GM21390 (cell line): ENCODE measurements around the gene OR52K1.
"Not testable (repeated sequence)": the region's sequence is repeated elsewhere in the genome, so short reads cannot be mapped to it uniquely, and the experiment has no call there.

ENCODE experiments used
- ATAC-seq: cut with Tn5 transposase; IDR thresholded peaks from one replicate; pipeline ENCODE4 v1.9.1; 2021; ENCODE audit not compliant: unreplicated experiment

The OR52K1 gene

DNA sequence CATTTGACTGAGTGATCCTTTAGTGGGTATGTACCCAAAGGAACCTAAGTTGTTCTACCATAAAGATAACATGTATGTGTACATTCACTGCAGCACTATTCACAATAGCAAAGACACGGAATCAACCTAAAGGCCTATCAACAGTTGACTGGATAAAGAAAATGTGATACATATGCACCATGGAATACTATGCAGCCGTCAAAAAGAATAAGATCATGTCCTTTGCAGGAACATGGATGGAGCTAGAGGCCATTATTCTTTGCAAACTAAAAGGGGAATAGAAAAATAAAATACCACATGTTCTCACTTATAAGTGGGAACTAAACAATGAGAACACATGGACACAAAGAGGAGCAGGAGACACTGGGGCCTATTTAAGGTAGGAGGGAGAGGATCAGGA is 9.0 kb downstream of the OR52K1 start:
- not testable (repeated sequence) for ATAC-seq

DNA sequence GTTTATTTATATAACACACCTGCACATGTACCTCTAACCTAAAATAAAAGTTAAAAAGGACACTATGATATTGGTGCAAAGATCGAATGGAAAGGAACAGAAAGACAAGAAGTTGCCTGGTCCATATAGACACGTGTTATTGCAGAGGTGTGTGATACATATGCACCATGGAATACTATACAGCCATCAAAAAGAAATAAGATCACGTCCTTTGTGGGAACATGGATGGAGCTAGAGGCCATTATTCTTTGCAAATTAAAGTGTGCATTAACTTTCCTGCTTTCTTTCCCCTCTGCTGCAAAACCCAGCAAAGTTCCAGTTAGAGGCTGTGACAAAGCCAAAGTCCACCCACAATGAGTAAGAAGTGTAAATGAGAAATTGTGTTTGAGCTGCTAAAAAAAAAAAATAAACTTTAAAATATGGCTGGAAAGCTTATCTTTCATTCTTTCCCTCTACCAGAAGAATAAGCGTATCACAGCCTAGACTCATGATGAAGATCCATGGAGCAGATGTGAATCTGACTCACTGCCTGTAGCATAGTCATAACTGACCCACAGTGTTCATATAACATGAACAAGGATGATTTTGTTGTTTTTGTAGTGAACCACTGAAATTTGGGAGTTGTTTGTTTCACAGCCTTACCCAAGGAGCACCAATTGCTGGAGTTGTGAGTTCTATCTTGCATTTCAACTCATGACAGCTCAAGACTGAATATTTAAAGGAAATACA is 9.6 kb downstream of the OR52K1 start:
- no peak for ATAC-seq

DNA sequence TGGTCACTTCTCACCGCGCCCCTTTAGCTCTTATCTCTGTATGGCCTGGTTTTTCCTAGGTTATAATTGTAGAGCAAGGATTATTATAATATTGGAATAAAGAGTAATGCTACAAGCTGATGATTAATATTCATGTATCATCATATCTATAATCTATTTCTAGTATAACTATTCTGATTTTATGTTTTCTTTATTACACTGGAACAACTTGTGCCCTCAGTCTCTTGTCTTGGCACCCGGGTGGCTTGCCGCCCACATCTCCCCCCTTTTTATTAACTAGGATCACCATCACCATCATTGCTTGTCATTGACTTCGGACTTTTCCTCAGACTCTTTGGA is 11.0 kb downstream of the OR52K1 start:
- ATAC-seq = no peak

DNA sequence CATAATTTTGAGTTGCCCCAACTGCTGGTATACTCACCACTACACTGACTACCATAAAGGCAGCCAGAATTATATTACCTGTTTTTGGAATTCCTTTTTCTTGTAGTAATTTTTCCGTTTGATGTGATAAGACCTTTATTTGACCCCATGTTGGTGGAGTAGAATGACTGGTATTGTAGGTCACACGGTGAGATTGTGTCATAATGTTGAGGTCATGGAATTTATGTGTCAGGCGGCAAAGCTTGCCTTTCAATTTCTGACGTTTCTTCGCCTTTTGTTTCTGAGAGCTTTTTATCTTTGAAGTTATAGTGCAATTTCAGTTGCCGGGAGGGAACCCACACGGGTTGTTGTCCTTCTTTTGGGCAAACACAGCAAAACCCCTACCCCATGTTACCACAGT is 13.0 kb downstream of the OR52K1 start:
- ATAC-seq = no peak

DNA sequence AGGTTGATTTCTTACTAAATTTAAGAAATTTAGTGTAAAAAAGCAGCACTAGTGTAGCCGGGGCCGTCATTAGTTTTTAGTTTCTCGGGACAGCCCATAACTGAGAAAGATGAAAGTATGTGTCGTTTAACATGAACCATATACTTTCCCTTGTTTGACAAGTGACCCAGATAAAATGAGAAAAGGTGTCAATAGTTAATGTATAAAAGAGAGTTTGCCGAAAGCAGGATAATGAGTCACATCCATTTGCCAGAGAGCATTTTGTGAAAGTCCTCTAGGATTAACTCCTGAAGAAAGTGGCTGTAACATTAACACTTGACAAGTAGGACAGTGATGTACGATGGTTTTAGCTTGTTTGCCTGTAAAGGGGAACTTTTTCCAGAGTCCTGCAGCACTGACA is 13.5 kb downstream of the OR52K1 start:
- ATAC-seq = no peak

DNA sequence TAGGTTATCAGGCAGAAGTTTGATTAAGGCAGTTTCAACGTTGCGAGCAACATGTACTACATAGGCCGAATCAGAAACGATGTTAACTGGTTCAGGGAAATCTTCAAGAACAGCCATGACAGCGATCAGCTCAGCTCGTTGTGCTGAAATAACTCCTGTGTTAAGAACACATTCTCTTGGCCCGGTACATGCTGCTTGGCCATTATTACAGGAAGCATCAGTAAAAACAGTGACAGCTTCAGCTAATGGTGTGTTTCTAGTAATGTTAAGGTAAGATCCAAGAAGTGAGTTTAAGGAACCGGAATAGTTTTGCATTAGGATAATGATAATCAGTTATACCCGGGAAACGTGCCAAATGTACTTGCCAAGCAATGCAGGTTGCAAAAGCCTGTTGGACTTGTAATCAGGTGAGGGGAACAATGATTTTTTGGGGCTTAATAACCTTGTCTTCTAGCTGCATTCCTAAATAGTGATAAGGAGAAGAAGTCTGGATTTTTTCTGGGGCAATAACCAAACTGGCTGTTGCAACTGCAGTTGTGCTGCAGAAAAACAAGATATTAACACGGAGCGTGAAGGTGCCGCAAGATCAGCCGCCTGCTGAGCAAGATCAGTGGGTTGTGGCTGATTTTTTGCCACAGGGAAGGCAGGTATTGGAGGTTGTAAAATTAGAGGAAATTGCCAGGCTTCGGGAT is 14.3 kb downstream of the OR52K1 start:
- ATAC-seq = no peak

DNA sequence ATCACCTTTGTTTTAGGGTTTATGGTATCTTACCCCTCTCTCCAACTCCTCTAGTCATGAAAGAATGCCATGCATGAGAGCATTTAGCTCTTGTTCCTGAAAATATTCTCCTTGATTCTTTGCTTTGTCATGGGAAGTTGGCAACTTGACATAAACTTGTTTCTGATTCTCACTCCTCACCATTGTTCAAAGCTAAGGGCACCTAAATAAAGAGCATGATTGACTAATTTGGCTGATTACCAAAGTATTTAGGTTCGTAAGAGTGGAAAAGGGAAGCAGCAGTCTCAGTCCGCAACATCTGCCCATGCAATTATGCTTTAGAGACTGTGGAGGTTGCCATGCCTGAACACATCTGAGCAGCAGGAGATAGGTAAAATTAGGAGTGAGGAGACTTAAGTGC is 26.4 kb downstream of the OR52K1 start:
- ATAC-seq = no peak

DNA sequence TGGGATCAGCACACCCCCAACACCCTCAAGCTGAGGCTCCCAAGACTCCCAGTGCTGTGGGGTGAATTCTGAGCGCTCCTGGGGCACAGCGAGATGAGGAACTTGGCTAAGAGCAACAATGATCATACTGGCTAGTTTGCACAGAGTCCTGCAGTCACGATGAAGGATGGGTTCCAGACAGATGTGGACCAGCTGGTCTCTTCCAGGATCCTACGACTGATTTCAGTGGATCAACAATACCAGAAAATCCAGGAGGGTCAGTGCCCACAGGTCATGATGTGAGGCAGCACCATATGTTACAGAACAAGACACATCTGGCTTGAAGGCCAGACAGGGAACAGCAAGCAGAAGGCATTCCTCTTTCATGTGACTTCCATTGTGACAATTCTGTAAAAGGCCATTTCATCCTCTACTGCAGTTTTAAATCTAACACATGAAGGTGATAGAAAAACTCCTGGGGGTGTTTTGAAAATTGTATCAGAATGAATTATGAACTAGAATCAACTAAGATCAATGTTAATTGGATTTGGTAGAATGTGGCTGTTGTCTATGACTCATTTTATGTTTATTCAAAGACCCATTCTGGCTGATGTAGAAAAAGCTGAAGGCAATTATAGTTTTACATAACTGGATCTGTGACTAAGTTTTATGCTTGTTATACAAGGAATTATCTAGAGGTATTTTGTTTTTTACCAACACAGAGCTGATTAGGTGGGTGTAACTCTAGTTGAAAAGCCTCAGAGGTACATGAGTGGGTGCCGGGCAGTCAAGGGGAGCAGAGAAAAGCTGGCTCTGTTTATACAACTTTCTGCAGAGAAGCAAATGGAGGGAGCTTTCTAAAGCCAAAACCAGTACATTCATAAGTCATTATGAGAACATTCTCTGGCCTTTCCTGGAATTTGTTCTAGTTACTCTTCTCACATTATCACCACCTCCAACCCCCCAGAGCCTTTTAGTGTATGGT is 29.1 kb downstream of the OR52K1 start:
- ATAC-seq = no peak

DNA sequence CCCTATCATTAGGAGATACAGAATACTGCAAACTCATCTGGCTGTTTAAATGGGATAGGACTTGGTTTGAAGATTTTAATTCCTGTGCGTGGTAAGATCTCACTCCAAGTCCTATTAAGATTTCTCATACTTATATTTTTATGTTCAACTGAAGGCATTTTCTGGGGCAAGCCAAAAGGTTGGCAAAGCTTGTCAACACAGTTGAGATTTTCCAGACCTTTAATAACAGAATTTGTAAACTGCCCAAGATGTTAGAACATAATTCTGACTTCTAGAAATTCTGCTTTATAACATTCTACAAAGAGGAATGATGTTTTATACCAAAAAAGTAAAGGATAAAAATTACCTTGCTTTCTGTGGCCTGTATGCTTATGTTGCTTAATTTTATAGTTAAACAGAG is 31.8 kb downstream of the OR52K1 start:
- no peak for ATAC-seq

DNA sequence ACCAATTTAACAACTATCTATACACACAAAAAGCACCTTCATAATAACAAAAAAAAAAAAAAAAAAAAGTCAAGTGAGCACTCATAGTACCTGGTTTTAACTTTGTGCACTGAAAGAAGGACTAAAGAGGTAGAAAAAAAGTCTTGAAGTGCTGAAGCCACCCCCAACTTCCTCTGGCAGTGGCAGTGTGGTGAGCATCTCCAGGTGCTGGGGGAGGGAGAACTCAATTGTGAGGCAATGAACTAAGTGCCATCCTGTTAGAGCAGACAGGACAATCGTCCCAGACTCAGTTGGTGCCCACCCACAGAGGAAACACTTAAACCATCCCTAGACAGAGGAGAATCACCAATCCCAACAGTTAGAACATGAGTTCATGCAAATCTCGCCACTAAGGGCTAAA is 39.9 kb downstream of the OR52K1 start:
- ATAC-seq = no peak

DNA sequence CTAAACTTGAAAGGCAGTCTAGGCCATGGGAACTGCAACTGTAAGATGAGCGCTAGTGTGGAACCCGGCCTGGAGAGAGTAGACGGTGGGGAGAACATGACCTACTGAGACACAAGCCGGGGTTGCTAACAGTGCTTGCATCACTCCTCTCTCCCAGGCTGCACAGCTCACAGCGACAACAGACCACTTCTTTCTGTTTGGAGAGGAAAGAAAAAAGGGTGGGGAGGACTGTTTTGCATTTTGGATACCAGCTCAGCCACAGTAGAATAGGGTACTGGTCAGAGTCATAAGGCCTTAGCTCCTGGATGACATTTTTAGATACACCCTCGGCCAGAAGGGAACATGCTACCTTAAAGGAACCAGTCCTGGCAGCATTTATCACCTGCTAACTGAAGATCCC is 40.3 kb downstream of the OR52K1 start:
- no peak for ATAC-seq

DNA sequence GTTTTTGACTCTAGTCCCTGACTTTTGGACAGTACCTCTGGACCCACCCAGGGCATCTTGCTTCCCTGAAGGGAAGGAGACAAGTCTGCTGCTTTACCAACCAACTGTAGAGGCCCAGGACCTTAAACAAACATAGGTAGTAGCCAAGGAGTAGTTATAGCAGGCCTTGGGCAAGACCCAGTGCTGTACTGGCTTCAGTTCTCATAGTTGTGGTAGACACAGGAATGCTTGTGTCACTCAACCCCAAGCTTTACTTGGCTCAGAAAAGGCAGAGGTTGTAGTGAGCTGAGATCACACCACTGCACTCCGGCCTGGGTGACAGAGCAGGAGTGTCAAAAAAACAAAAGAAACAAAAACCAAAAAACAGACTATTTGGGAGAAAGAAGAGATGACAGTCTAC is 41.2 kb downstream of the OR52K1 start:
- ATAC-seq = no peak

DNA sequence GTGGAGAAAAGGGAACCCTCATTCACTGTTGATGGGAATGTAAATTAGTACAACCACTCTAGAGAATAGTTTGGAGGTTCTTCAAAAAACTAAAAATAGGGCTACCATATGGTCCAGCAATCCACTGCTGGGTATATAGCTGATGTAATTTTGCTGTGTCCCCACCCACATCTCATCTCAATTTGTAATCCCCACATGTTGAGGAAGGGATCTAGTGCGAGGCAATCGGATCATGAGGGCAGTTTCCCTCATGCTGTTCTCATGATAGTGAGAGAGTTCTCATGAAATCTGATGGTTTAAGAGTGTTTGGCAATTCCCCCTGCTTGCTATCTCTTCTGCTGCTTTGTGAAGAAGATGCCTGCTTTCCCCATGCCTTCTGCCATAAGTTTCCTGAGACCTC is 45.5 kb downstream of the OR52K1 start:
- ATAC-seq = no peak

DNA sequence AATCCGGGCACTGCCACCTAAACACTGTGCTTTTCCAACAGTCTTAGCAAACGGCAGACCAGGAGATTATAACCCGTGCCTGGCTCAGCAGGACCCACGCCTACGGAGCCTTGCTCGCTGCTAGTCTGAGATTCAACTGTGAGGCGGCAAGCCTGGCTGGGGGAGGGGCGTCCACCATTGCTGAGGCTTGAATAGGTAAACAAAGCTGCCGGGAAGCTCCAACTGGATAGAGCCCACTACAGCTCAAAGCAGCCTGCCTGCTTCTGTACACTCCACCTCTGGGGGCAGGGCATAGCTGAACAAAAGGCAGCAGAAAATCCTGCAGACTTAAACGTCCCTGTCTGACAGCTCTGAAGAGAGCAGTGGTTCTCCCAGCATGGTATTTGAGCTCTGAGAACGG is 49.2 kb downstream of the OR52K1 start:
- not testable (repeated sequence) for ATAC-seq

DNA sequence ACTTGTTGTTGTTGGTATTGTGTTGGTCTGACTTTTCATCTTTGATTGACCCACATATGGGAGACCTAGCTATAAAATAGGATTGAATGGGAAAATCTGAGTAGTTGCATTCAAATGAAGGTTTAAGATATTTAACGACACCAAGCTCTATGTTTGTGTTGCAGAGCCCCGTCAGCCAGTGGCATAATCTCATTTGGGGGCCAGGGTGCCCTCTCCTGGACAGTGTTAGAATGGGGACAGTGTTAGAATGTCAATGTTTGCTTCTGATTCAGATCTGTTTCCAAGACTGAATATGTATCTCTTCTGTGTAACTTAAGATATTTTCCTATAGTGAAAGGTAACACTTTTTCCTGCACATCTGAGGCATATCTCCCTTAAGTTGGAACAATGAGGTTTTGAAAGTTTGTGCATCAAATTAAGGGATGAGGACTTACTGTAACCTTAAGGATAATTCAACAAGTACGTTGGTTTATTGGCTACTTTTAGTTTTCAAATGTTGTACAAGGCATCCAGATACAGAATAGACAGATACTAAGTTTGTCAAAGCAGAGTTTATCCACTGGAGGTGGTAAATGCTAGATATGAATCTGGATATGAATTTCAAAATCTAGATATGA is 57.3 kb downstream of the OR52K1 start:
- ATAC-seq = peak; percentile 57

DNA sequence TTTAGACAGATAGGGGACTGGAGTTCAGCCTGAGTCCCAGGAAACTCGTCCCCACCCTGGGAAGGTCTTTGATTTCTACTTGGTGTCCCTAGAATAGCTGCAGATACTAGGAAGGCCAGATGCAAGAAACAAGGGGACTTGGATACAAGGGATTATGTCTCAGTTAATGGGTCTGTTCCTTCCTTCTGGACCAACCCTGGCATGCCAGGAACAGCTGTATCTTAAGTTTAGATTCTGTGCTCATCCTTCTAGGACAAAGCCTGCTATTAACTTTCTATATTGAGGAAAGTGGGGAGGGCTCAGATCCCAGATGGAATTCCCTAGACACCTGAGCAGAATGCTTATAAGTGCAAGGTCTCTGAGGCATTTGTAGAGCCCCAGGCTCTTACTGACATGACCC is 58.6 kb downstream of the OR52K1 start:
- no peak for ATAC-seq
